Keratinocyte (primary cell): ENCODE data around the gene FEM1B. TPM values are rescaled to one million over a fixed set of nuclear protein-coding genes. Genes with fewer than 3 reads are reported as not detected.
A peak's percentile ranks its signal among the peaks of the same experiment; 100 is the strongest.

Source experiments
- DNase-seq: peaks from one replicate; pipeline ENCODE4 v3.0.0-alpha.2; 2011; ENCODE audit warnings: low read depth, missing footprints, low spot score
- FAIRE-seq: peaks from 2 replicates; lab custom pipeline; 2011; peaks lifted over from hg19 to GRCh38; lab: Jason Lieb, UNC
- H2AFZ ChIP-seq: 2 replicates; pipeline ENCODE4 v1.6.0; 2012; ENCODE audit warnings: low read length, control low read depth, inconsistent platforms; ENCODE audit not compliant: control insufficient read depth
- H3K27ac ChIP-seq: 2 replicates; pipeline ENCODE4 v1.5.1; 2011; ENCODE audit warnings: low read length; ENCODE audit not compliant: control insufficient read depth, insufficient read depth
- H3K27me3 ChIP-seq: 3 replicates; pipeline ENCODE4 v1.6.0; 2011; ENCODE audit warnings: low read length; ENCODE audit not compliant: control insufficient read depth, insufficient read depth; ENCODE audit errors: extremely low read depth
- H3K36me3 ChIP-seq, 2 experiments: 2 replicates in 1 of 2; 3 replicates in 1 of 2; pipeline ENCODE4 v1.5.1; 2011; ENCODE audit warnings: low read length in 2 of 2, mild to moderate bottlenecking in 1 of 2; ENCODE audit not compliant: control insufficient read depth in 2 of 2, insufficient read depth in 2 of 2; ENCODE audit errors: extremely low read depth in 1 of 2
- H3K4me1 ChIP-seq: 3 replicates; pipeline ENCODE4 v1.5.1; 2011; ENCODE audit warnings: low read length; ENCODE audit not compliant: control insufficient read depth, insufficient read depth; ENCODE audit errors: extremely low read depth
- H3K4me2 ChIP-seq: 3 replicates; pipeline ENCODE4 v1.6.0; 2011; ENCODE audit warnings: low read depth, low read length; ENCODE audit not compliant: control insufficient read depth, insufficient read depth; ENCODE audit errors: extremely low read depth
- H3K4me3 ChIP-seq, 3 experiments: fragments of 200-600 bp in 1 of 3; sonication (generic) in 1 of 3; 2 replicates in 2 of 3; 3 replicates in 1 of 3; pipeline ENCODE4 v1.5.1; 2011 to 2016; ENCODE audit warnings: low read length in 3 of 3, mild to moderate bottlenecking in 3 of 3, control low read depth in 2 of 3, inconsistent platforms in 1 of 3, low read depth in 1 of 3, mixed read lengths in 1 of 3, mixed run types in 1 of 3, moderate library complexity in 1 of 3; ENCODE audit not compliant: control insufficient read depth in 2 of 3, insufficient read depth in 2 of 3; ENCODE audit errors: extremely low read depth in 1 of 3
- H3K79me2 ChIP-seq: 2 replicates; pipeline ENCODE4 v1.6.0; 2012; ENCODE audit warnings: low read length; ENCODE audit not compliant: control insufficient read depth, insufficient read depth
- H3K9ac ChIP-seq: 3 replicates; pipeline ENCODE4 v1.6.0; 2011; ENCODE audit warnings: low read length; ENCODE audit not compliant: control insufficient read depth, insufficient read depth; ENCODE audit errors: extremely low read depth
- H3K9me1 ChIP-seq: 3 replicates; pipeline ENCODE4 v1.6.0; 2011; ENCODE audit warnings: low read length; ENCODE audit not compliant: control insufficient read depth, insufficient read depth; ENCODE audit errors: extremely low read depth
- H3K9me3 ChIP-seq: 2 replicates; pipeline ENCODE4 v1.5.1; 2012; ENCODE audit warnings: low read depth, low read length; ENCODE audit not compliant: control insufficient read depth
- H4K20me1 ChIP-seq: 3 replicates; pipeline ENCODE4 v1.6.0; 2011; ENCODE audit warnings: low read length; ENCODE audit not compliant: control insufficient read depth, insufficient read depth; ENCODE audit errors: extremely low read depth
- CTCF ChIP-seq, 3 experiments: IDR thresholded peaks in 1 of 3; conservative IDR thresholded peaks in 1 of 3; optimal IDR thresholded peaks in 1 of 3; 2 replicates in 2 of 3; 3 replicates in 1 of 3; pipeline versions ENCODE3 to v1.5.1; 2011; ENCODE audit warnings: low read length in 3 of 3, mild to moderate bottlenecking in 3 of 3, moderate library complexity in 2 of 3, control low read depth in 1 of 3, inconsistent platforms in 1 of 3; ENCODE audit not compliant: insufficient read depth in 2 of 3; ENCODE audit errors: extremely low read depth in 1 of 3
- EZH2 ChIP-seq: IDR thresholded peaks from one replicate; pipeline ENCODE4 v1.6.1; 2012; ENCODE audit warnings: inconsistent platforms, mild to moderate bottlenecking, low read length, moderate library complexity
- dilution Hi-C: fragments of 300-500 bp; cut with MboI; formaldehyde crosslinking; loops from one replicate; pipeline ENCODE4 v1.7.0; 2020; ENCODE audit warnings: low sequenced_read_pairs; ENCODE audit not compliant: extremely low pct_ligation_motif_present
- polyA plus RNA-seq, 5 experiments: library from polyadenylated mRNA; depleted of rRNA in 3 of 5; stranded (reverse) in 3 of 5; stranded (forward) in 1 of 5; unstranded in 1 of 5; fragments of >200 nt; gene quantifications; 1 replicate in 1 of 5; 2 replicates in 3 of 5; 3 replicates in 1 of 5; pipeline versions ENCODE4 v1.2.1 to v1.2.3, GENCODE V29; 2011 to 2012; ENCODE audit warnings: missing spikeins in 2 of 5, low read depth in 1 of 5, low replicate concordance in 1 of 5

FEM1B gene
- polyA plus RNA-seq, 1 donor (not counting 4 experiments of a cell fraction or from before 2014, with no cell fraction given): 92.6 TPM

GRCh38 chr15:68289057-68289456 lies 11.5 kb downstream of the FEM1B start:
- peaks cover 25% of the 10 kb centered on the region for H3K4me1 ChIP-seq
- H3K36me3 ChIP-seq: peaks cover 13 to 42% of the 10 kb centered on the region in 2 experiments
- H3K4me3 ChIP-seq: no peak overlapping the region
- FAIRE-seq: peak; percentile 39
- no peak overlapping the region for H3K9ac ChIP-seq
- H3K79me2 ChIP-seq: peaks cover 100% of the 10 kb centered on the region
- peaks cover 34% of the 10 kb centered on the region for H4K20me1 ChIP-seq
- H2AFZ ChIP-seq: no peak overlapping the region
- DNase-seq: no peak
- no peak overlapping the region for H3K27ac ChIP-seq
- no peaks in the 10 kb centered on the region for H3K9me3 ChIP-seq
- peaks cover 4% of the 10 kb centered on the region for H3K9me1 ChIP-seq
- no peaks in the 10 kb centered on the region for H3K27me3 ChIP-seq
- peak overlapping the region; percentile 61 for H3K4me2 ChIP-seq
- TF ChIP-seq EZH2 (no peak), CTCF (optimal IDR thresholded peaks at IDR 0.05 in 1 of 3, IDR thresholded peaks at IDR 0.05 in 1 of 3, conservative IDR thresholded peaks at IDR 0.05 in 1 of 3; ENCODE audit: extremely low read depth in 1 of 3, insufficient read depth in 2 of 3, low read length in 3 of 3) (no peak)
- dilution Hi-C loops: no loop called here

GRCh38 chr15:68289621-68290352 lies 12.2 kb downstream of the FEM1B start:
- no peak overlapping the region for H3K9ac ChIP-seq
- TF ChIP-seq CTCF (optimal IDR thresholded peaks at IDR 0.05 in 1 of 3, IDR thresholded peaks at IDR 0.05 in 1 of 3, conservative IDR thresholded peaks at IDR 0.05 in 1 of 3; ENCODE audit: extremely low read depth in 1 of 3, insufficient read depth in 2 of 3, low read length in 3 of 3) (no peak), EZH2 (no peak)
- DNase-seq (no peak), FAIRE-seq (no peak)
- H3K27ac ChIP-seq: no peak overlapping the region
- no peak overlapping the region for H2AFZ ChIP-seq
- peaks cover 25% of the 10 kb centered on the region for H3K4me1 ChIP-seq
- dilution Hi-C loops: no loop called here
- no peaks in the 10 kb centered on the region for H3K9me3 ChIP-seq
- H3K27me3 ChIP-seq: no peaks in the 10 kb centered on the region
- no peak overlapping the region for H3K4me3 ChIP-seq
- H3K36me3 ChIP-seq: peaks cover 10 to 37% of the 10 kb centered on the region in 2 experiments
- peaks cover 100% of the 10 kb centered on the region for H3K79me2 ChIP-seq
- H3K9me1 ChIP-seq: peaks cover 4% of the 10 kb centered on the region
- no peak overlapping the region for H3K4me2 ChIP-seq
- H4K20me1 ChIP-seq: peaks cover 32% of the 10 kb centered on the region
